ENCODE results near the gene PHF11. TPM values are rescaled to one million over a fixed set of nuclear protein-coding genes. Genes with fewer than 3 reads are reported as not detected.

Gene PHF11
- total RNA-seq, 1 experiment from 2014 or later: 15.7 TPM

DNA sequence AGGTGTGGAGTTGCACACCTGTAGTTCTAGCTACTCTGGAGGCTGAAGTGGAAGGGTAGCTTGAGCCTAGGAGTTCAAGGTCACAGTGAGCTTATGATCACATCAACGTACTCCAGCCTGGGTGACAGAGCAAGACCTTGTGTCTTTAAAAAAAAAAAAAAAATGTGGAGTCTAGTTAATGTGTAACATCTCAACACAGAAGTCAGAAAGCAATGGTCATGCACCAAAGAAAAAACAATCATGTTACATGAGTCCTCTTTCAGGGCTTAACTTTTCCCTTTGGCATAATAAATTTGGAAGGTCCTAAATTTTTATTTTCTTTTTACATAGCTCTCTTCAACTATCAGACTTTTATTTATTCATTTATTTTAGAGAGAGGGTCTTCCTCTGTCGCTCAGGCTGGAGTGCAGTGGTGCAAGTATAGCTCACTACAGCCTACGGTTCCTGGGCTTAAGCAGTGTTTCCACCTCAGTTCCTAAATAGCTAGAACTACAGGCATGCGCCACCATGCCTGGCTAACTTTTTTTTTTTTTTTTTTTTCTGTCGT lies 29.4 kb upstream of the PHF11 start:
- H3K27ac ChIP-seq (ENCODE audit: low read length): no peak overlapping the region
- no peaks in the 10 kb centered on the region for H3K27me3 ChIP-seq (ENCODE audit: control insufficient read depth, insufficient read depth, low read length)
- no TSS peak for BruUV-seq (replicated peaks)
- TF ChIP-seq SIN3A (IDR thresholded peaks at IDR 0.05; ENCODE audit: borderline replicate concordance, insufficient read depth, low read depth, low read length) (no peak), TCF7L2 (IDR thresholded peaks at IDR 0.05; ENCODE audit: low read depth, low read length) (no peak), POLR2AphosphoS5 (IDR thresholded peaks at IDR 0.05; ENCODE audit: low read depth, low read length) (no peak)
- TF ChIP-seq, protein P1, sequence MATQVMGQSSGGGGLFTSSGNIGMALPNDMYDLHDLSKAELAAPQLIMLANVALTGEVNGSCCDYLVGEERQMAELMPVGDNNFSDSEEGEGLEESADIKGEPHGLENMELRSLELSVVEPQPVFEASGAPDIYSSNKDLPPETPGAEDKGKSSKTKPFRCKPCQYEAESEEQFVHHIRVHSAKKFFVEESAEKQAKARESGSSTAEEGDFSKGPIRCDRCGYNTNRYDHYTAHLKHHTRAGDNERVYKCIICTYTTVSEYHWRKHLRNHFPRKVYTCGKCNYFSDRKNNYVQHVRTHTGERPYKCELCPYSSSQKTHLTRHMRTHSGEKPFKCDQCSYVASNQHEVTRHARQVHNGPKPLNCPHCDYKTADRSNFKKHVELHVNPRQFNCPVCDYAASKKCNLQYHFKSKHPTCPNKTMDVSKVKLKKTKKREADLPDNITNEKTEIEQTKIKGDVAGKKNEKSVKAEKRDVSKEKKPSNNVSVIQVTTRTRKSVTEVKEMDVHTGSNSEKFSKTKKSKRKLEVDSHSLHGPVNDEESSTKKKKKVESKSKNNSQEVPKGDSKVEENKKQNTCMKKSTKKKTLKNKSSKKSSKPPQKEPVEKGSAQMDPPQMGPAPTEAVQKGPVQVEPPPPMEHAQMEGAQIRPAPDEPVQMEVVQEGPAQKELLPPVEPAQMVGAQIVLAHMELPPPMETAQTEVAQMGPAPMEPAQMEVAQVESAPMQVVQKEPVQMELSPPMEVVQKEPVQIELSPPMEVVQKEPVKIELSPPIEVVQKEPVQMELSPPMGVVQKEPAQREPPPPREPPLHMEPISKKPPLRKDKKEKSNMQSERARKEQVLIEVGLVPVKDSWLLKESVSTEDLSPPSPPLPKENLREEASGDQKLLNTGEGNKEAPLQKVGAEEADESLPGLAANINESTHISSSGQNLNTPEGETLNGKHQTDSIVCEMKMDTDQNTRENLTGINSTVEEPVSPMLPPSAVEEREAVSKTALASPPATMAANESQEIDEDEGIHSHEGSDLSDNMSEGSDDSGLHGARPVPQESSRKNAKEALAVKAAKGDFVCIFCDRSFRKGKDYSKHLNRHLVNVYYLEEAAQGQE (IDR thresholded peaks at IDR 0.05; ENCODE audit: insufficient read depth in 1 of 2, low read depth in 2 of 2, low read length in 1 of 2): no peak
- TF ChIP-seq, protein P2, sequence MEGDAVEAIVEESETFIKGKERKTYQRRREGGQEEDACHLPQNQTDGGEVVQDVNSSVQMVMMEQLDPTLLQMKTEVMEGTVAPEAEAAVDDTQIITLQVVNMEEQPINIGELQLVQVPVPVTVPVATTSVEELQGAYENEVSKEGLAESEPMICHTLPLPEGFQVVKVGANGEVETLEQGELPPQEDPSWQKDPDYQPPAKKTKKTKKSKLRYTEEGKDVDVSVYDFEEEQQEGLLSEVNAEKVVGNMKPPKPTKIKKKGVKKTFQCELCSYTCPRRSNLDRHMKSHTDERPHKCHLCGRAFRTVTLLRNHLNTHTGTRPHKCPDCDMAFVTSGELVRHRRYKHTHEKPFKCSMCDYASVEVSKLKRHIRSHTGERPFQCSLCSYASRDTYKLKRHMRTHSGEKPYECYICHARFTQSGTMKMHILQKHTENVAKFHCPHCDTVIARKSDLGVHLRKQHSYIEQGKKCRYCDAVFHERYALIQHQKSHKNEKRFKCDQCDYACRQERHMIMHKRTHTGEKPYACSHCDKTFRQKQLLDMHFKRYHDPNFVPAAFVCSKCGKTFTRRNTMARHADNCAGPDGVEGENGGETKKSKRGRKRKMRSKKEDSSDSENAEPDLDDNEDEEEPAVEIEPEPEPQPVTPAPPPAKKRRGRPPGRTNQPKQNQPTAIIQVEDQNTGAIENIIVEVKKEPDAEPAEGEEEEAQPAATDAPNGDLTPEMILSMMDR (IDR thresholded peaks at IDR 0.05): no peak
- ChIA-PET CTCF (no interaction called here), POLR2A (interaction anchor here (0.6 kb wide), 1 partner anchor 30 kb away, joined by 7 read pairs; no protein-coding TSS in a partner anchor)
- H3K9me3 ChIP-seq (ENCODE audit: control insufficient read depth, insufficient read depth, low read depth, low read length): peaks cover 4% of the 10 kb centered on the region; the same call in 1 of the 2 replicates
- in situ Hi-C loops (cut with HindIII; ENCODE audit: low pct_unique_long_range_greater_than_20kb, low sequenced_read_pairs): no loop called here
- no peak for ATAC-seq
- no peak for DNase-seq (ENCODE audit: low read depth, low spot score)
- H3K4me3 ChIP-seq (ENCODE audit: low read depth in 2 of 2, low read length in 2 of 2): no peak overlapping the region
- intact Hi-C loops (cut with micrococcal nuclease; ENCODE audit: unreplicated experiment): no loop called here
- H3K36me3 ChIP-seq (ENCODE audit: control insufficient read depth, insufficient read depth, low read length): peaks cover 2% of the 10 kb centered on the region; the same call in 1 of the 2 replicates
- no peaks in the 10 kb centered on the region for H3K4me1 ChIP-seq (ENCODE audit: control insufficient read depth, insufficient read depth, low read length)

DNA sequence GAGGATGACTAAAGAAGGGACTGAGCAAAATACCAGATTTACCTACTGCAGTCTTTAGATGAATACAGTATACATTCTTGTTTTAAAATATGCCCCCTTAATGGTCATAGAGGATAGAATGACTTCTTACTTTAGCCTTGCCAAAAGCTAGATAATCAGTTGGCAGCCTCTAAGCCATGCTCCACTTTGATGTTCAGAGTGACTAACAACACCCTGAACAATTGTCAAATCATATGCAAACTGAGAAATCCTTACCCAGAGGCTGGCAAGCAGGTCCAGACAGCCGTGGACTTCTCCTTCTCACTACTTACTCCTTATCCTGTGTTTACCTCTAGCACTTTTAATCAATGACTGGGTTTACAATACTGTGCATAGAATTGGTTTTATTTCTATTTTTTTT lies 23.6 kb upstream of the PHF11 start:
- in situ Hi-C loops (cut with HindIII; ENCODE audit: low pct_unique_long_range_greater_than_20kb, low sequenced_read_pairs): no loop called here
- no TSS peak for BruUV-seq (replicated peaks)
- no peak for TF ChIP-seq SIN3A (IDR thresholded peaks at IDR 0.05; ENCODE audit: borderline replicate concordance, insufficient read depth, low read depth, low read length)
- ATAC-seq (no peak), DNase-seq (ENCODE audit: low read depth, low spot score) (no peak)
- ChIA-PET CTCF (no interaction called here), POLR2A (no interaction called here)
- no peak overlapping the region for H3K4me3 ChIP-seq (ENCODE audit: low read depth in 2 of 2, low read length in 2 of 2)
- intact Hi-C loops (cut with micrococcal nuclease; ENCODE audit: unreplicated experiment): no loop called here
- H3K27ac ChIP-seq (ENCODE audit: low read length): no peak overlapping the region
- H3K4me1 ChIP-seq (ENCODE audit: control insufficient read depth, insufficient read depth, low read length): no peaks in the 10 kb centered on the region
- H3K36me3 ChIP-seq (ENCODE audit: control insufficient read depth, insufficient read depth, low read length): no peaks in the 10 kb centered on the region; the same call in 1 of the 2 replicates
- no peaks in the 10 kb centered on the region for H3K27me3 ChIP-seq (ENCODE audit: control insufficient read depth, insufficient read depth, low read length)
- no peaks in the 10 kb centered on the region for H3K9me3 ChIP-seq (ENCODE audit: control insufficient read depth, insufficient read depth, low read depth, low read length)

DNA sequence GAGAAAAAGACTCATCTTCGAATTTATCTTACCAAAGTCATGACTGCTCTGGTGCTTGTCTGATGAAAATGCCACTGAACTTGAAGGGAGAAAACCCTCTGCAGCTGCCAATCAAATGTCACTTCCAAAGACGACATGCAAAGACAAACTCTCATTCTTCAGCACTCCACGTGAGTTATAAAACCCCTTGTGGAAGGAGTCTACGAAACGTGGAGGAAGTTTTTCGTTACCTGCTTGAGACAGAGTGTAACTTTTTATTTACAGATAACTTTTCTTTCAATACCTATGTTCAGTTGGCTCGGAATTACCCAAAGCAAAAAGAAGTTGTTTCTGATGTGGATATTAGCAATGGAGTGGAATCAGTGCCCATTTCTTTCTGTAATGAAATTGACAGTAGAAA lies 19.2 kb upstream of the PHF11 start:
- ATAC-seq: no peak
- CTCF ChIA-PET: no interaction called here
- no peak for DNase-seq (ENCODE audit: low read depth, low spot score)
- no peak for TF ChIP-seq POLR2AphosphoS5 (IDR thresholded peaks at IDR 0.05; ENCODE audit: low read depth, low read length)
- TF ChIP-seq, protein P2 (IDR thresholded peaks at IDR 0.05): no peak
- TF ChIP-seq SIN3A (IDR thresholded peaks at IDR 0.05; ENCODE audit: borderline replicate concordance, insufficient read depth, low read depth, low read length): no peak
- no peak for TF ChIP-seq TCF7L2 (IDR thresholded peaks at IDR 0.05; ENCODE audit: low read depth, low read length)
- TF ChIP-seq, protein P1 (IDR thresholded peaks at IDR 0.05; ENCODE audit: insufficient read depth in 1 of 2, low read depth in 2 of 2, low read length in 1 of 2): no peak
- in situ Hi-C loops (cut with HindIII; ENCODE audit: low pct_unique_long_range_greater_than_20kb, low sequenced_read_pairs): no loop called here
- BruUV-seq (replicated peaks): no TSS peak
- H3K27ac ChIP-seq (ENCODE audit: low read length): no peak overlapping the region
- no peaks in the 10 kb centered on the region for H3K27me3 ChIP-seq (ENCODE audit: control insufficient read depth, insufficient read depth, low read length)
- H3K4me3 ChIP-seq (ENCODE audit: low read depth in 2 of 2, low read length in 2 of 2): no peak overlapping the region
- H3K36me3 ChIP-seq (ENCODE audit: control insufficient read depth, insufficient read depth, low read length): peaks cover 3% of the 10 kb centered on the region; the same call in 1 of the 2 replicates
- POLR2A ChIA-PET: no interaction called here
- intact Hi-C loops (cut with micrococcal nuclease; ENCODE audit: unreplicated experiment): no loop called here
- H3K9me3 ChIP-seq (ENCODE audit: control insufficient read depth, insufficient read depth, low read depth, low read length): no peaks in the 10 kb centered on the region
- H3K4me1 ChIP-seq (ENCODE audit: control insufficient read depth, insufficient read depth, low read length): no peaks in the 10 kb centered on the region
